ACC112 (cell line): ENCODE data around the gene LMF2.

Experiments used
- H2AFZ ChIP-seq: fragments of 200-600 bp; sonication (generic); one replicate; pipeline ENCODE4 v1.6.0; 2017; ENCODE audit warnings: antibody characterized with exemption, low read length; ENCODE audit not compliant: unreplicated experiment
- H3K27ac ChIP-seq: fragments of 200-600 bp; sonication (generic); 2 replicates; pipeline ENCODE4 v1.5.1; 2014; ENCODE audit warnings: low read depth, mild to moderate bottlenecking, antibody characterized with exemption, low read length, moderate library complexity
- H3K27me3 ChIP-seq: fragments of 200-600 bp; sonication (generic); 2 replicates; pipeline ENCODE4 v1.6.1; 2014; ENCODE audit warnings: mild to moderate bottlenecking, antibody characterized with exemption, low read length, moderate library complexity, mixed read lengths; ENCODE audit not compliant: insufficient read depth
- H3K36me3 ChIP-seq: fragments of 200-600 bp; sonication (generic); 2 replicates; pipeline ENCODE4 v1.6.1; 2016; ENCODE audit warnings: mild to moderate bottlenecking, antibody characterized with exemption, low read length, moderate library complexity, mixed read lengths; ENCODE audit not compliant: insufficient read depth
- H3K4me1 ChIP-seq: fragments of 200-600 bp; sonication (generic); one replicate; pipeline ENCODE4 v1.6.1; 2016; ENCODE audit warnings: low read length, mixed read lengths; ENCODE audit not compliant: insufficient read depth, unreplicated experiment, control insufficient read depth
- H3K4me3 ChIP-seq: fragments of 200-600 bp; sonication (generic); 2 replicates; pipeline ENCODE4 v1.5.1; 2014; ENCODE audit warnings: mild to moderate bottlenecking, low read depth, low read length
- H3K79me2 ChIP-seq: fragments of 200-600 bp; sonication (generic); one replicate; pipeline ENCODE4 v1.6.0; 2016; ENCODE audit warnings: low read length; ENCODE audit not compliant: control insufficient read depth, unreplicated experiment, insufficient read depth

LMF2 gene

DNA sequence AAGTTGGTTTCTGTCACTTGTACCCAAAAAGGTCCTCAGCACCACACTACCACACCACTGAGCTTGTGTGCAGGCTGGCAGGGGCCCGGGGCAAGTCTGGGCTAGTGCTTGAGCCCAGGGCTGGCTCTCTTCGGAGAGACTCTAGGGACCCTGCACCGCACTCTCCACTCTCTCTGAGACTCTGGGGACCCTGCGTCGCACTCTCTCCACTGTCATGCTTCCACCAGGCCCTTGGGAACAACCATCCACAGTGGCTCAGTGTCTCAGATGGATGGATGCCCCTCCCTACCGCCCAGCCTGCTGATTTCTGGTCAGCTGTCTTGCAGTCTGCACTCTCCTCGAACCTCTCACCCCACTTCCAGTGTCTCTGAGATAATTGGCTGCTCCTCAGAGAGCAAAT lies 30.6 kb downstream of the LMF2 start:
- H3K79me2 ChIP-seq: peaks cover 24% of the 10 kb centered on the region
- H3K4me1 ChIP-seq: peaks cover 10% of the 10 kb centered on the region
- no peak overlapping the region for H3K4me3 ChIP-seq
- H3K27me3 ChIP-seq: peaks cover 3% of the 10 kb centered on the region
- H3K36me3 ChIP-seq: no peaks in the 10 kb centered on the region
- no peak overlapping the region for H3K27ac ChIP-seq
- H2AFZ ChIP-seq: no peak overlapping the region

DNA sequence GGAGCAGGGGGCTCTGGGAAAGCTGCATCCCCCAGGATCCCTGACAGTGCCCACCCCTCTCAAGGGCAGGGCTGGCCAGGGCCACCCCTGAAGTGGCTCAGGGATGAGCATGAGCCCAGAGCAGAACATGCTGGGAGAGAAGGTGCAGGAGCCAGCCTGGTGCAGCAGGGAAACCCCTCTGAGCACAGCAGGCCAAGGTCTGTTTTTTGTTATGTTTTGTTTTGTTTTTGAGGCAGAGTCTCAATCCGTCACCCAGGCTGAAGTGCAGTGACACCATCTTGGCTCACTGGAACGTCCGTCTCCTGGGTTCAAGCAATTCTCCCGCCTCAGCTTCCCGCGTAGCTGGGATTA lies 31.9 kb downstream of the LMF2 start:
- H2AFZ ChIP-seq: no peak overlapping the region
- H3K79me2 ChIP-seq: peaks cover 36% of the 10 kb centered on the region
- H3K27me3 ChIP-seq: no peaks in the 10 kb centered on the region
- 0 out of 2 replicates have a peak overlapping the region, but pooled peaks have one; percentile 76 for H3K4me3 ChIP-seq
- no peak overlapping the region for H3K27ac ChIP-seq
- H3K36me3 ChIP-seq: no peaks in the 10 kb centered on the region
- peaks cover 11% of the 10 kb centered on the region for H3K4me1 ChIP-seq

DNA sequence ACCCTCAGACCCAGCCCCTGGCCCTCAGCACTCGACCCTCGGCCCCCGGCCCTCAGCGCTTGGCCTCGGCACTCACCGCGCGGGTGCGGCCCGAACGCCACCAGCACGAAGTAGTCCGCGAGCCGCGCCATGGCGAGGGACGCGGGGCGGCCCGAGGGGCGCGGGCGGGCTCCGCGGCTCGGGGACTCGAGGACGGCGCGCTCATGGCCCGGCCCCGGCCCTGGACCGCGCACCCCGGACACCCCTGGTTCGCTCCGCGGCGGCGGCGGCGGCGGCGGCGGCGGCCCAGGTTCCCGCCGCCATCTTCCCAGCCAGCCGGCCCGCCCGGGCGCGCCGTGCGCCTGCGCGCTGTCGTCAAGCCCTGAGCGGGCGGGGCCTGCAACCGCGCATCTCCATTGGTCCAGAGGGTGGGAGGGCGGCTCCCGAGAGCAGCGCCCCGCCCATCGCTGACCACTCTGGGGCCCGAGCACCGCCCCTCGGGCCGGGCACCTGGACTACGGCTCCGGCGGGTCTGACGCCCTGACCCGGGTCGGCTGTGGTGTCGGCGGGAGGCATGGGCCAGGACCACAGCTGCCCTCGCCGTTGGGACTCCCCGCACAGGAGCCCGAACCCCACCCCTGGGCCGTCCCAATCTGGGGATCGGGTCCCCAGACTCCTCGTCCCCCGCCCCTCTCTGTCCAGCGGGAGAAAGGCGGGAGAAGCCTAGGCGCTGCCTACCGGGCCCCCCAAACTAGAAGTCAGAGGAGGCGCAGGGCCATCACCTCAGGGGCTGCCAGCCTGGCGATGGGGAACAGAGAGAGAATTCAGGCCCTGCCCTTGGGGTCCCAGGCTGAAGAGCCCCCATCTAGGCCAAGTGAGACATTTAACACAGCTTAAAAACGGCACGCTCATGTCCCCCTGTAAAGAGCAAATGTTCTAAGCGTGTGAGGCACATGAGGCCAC lies 32.5 kb downstream of the LMF2 start, which contains the start of gene SBF1:
SBF1 (minus strand) TSS at position 326 of the 942 bp plus-strand sequence; CDS start at position 131, 195 bp downstream.
- Histone ChIP-seq H3K79me2 (peaks cover 41% of the 10 kb centered on the region), H3K4me3 (peak within 1 kb of the TSS; percentile 92), H2AFZ (peak within 1 kb of the TSS; percentile 81), H3K36me3 (no peaks in the 10 kb centered on the region), H3K4me1 (peaks cover 17% of the 10 kb centered on the region), H3K27me3 (no peaks in the 10 kb centered on the region), H3K27ac (no peak within 1 kb of the TSS)

DNA sequence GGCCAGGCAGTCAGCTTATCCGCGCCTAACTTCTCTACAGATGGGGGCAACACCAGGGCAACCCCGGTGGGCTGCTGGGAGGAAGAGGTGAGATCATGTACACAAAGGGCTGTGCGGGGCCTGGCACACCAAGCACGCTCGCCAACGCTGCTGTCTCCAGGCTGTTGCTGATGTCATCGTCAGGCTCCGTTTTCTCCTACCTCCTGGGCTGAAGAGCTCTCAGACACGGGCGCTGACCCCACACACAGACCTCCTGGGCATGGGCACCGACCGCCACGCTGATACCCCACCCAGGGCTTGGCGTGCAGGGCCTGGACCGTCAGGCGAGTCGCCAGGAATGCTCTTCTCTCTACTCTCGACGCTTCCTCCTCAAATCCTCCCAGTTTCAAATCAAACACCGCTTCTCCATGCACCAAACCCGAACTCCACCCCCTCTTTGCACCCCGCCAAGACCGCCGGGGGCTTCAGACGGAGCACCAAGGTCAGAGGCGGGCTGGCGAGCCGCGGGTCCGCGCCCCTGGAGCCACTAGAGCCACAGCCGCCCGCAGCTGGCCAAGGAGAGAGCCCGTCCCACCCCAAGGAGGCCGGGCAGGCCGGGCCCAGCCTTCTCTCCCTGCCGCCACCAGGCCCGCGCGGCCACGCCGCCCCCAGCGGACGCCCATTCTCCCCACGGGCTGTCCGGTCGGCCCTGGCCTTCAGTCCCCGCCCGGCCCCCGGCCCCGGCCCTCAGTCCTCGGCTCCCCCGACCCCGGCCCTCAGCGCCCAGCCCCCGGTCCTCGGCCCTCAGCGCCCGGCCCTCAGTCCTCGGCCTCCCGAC lies 33.4 kb downstream of the LMF2 start:
- H3K36me3 ChIP-seq: no peaks in the 10 kb centered on the region
- H3K4me1 ChIP-seq: peaks cover 24% of the 10 kb centered on the region
- H3K79me2 ChIP-seq: peaks cover 43% of the 10 kb centered on the region

DNA sequence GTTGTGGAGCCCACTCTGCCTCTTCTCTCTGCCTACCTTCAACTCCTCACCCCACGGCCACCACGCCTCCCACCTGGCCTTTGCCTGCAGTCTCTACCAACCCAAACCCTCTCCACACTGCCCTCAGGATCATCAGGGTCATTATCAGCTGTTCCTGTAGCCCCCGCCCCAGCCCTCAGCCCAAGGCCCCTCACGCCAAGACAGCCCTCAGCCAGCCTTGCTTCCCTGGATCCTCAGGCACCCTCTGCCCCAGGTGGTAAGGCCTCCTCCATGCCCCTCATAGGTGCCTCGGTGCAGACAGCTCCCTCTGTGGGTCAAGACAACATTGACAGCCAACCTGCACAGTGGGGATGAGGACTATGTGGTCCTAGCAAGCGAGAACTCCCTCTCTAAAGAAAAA lies 34.4 kb downstream of the LMF2 start:
- no peaks in the 10 kb centered on the region for H3K36me3 ChIP-seq
- H3K27ac ChIP-seq: no peak overlapping the region
- no peak overlapping the region for H2AFZ ChIP-seq
- peaks cover 43% of the 10 kb centered on the region for H3K79me2 ChIP-seq
- H3K27me3 ChIP-seq: no peaks in the 10 kb centered on the region
- peak overlapping the region; percentile 92; the same call in 1 of the 2 replicates for H3K4me3 ChIP-seq
- peaks cover 24% of the 10 kb centered on the region for H3K4me1 ChIP-seq

More for the DNA sequence above, 33.4 kb downstream of the LMF2 start:
- Histone ChIP-seq H2AFZ (no peak overlapping the region), H3K27ac (no peak overlapping the region), H3K27me3 (no peaks in the 10 kb centered on the region), H3K4me3 (peak overlapping the region; percentile 92)

DNA sequence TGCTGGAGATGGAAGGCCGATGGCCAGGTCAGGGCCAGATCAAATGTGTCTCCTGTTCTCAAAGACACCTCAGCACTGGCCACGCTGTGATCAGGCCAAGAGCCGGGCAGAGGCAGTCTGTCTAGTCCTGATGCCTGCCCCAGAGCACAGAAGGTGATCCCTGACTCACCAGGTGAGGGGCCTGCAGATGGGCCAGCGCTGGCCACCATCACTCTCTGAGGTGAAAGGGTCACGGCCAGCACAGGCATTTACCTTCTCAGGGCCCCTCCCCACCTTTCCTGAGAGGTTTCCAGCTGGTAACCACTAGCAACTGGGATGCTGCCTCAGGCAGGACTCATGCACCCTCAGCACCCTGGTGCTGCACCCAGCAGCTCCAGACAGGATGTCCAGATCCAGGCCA lies 35.5 kb downstream of the LMF2 start:
- no peak overlapping the region for H3K27ac ChIP-seq
- H2AFZ ChIP-seq: no peak overlapping the region
- H3K79me2 ChIP-seq: peaks cover 43% of the 10 kb centered on the region
- H3K27me3 ChIP-seq: no peaks in the 10 kb centered on the region
- no peaks in the 10 kb centered on the region for H3K36me3 ChIP-seq
- no peak overlapping the region for H3K4me3 ChIP-seq
- H3K4me1 ChIP-seq: peaks cover 24% of the 10 kb centered on the region

DNA sequence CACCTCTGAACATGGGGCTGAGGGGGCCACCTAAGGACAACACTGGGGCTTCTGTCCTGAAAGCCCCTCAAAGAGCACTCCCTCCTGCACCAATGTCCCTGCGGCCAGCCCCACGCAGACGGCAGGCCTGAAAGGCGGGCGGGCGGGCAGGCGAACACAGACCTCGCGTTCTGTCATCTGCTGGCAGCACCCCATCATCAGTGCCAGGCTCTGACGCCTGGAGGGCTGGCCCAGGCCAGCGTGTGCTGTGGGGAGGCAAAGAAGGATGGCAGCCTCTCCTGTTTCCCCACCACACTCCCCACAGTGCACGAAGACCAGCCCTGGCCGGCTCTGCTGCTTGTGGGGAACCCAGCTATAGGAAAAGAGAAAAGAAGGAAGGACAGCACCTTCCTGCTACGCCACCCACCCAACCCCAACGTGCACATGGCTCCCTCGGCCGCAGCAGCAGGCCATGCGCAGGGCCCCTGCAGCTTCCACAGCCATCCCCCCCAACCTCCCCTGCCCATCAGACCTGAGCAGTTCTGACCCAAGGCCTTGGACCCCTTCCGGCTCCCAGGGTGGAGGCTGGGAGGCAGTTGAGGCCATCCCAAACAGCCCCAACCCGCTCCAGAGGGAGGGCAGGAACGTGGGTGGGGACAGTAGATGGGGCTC lies 36.2 kb downstream of the LMF2 start:
- no peak overlapping the region for H2AFZ ChIP-seq
- peaks cover 43% of the 10 kb centered on the region for H3K79me2 ChIP-seq
- H3K4me1 ChIP-seq: peaks cover 24% of the 10 kb centered on the region
- no peak overlapping the region for H3K4me3 ChIP-seq
- no peaks in the 10 kb centered on the region for H3K36me3 ChIP-seq
- H3K27ac ChIP-seq: no peak overlapping the region
- H3K27me3 ChIP-seq: no peaks in the 10 kb centered on the region

DNA sequence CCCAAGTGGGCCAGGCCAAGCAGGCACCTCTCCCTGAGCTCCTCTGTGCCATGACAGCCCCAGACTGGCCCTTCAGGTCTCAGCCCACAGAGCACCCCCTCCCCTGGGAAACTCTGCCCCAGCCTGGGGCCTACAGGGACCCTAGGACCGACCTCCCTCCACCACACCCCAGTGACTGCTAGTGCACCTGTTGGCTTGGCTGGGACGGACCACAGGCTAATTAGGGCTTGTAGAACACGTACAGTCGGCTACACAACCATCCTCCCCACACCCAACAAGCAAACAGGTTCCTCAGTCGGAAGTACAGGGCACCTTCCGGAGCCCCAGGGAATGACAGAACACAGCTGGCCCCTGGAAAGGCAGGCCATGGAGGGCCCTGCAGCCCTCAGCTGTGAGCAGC lies 37.0 kb downstream of the LMF2 start:
- H3K36me3 ChIP-seq: no peaks in the 10 kb centered on the region
- H3K27me3 ChIP-seq: no peaks in the 10 kb centered on the region
- no peak overlapping the region for H3K4me3 ChIP-seq
- H3K4me1 ChIP-seq: peaks cover 23% of the 10 kb centered on the region
- peaks cover 43% of the 10 kb centered on the region for H3K79me2 ChIP-seq
- no peak overlapping the region for H3K27ac ChIP-seq
- H2AFZ ChIP-seq: no peak overlapping the region

DNA sequence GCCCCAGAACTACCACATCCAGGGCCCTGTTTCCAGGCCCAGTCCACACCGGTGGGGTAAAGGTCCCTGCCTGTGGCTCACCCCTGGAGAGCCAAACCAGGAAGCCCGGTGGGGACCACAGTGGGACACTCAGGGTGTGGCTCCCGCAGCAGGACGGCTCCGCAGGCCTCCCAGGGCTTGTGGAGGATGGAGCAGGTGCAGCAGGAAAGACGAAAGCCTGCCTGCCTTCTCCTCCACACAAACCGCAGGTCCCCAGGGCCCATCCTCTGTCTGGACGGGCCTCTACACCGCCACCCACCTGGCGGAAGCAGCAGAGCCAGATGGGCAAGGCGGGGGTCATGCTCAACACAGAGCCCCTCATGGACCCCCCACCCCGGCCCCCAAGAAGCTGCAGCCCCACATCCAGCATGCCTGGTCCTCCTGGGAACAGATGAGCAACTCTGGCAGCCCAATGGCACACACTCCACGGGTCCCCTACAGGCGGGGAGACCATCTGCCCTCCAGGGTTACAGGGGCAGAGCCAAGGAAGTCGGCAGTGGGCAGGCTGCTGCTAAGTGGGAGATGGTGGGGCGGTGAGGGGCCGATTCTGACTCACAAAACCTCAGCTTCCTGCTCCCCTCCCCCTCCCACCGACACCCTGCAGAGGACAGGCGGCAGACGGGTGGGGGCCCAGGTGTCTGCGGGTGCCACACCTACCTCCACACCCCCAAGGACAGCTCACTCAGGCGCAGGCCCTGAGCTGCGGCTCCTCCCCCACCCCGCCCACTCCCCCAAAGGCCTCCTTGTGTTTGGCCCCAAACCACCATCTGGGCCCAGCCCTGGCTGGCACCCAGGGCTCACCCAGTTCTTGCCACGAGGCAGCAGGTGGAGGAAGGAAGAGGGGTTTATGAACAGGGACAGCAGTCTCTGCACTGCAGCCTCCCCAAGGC lies 37.9 kb downstream of the LMF2 start:
- Histone ChIP-seq H3K79me2 (peaks cover 43% of the 10 kb centered on the region), H3K36me3 (no peaks in the 10 kb centered on the region), H3K27me3 (no peaks in the 10 kb centered on the region), H3K4me3 (no peak overlapping the region), H3K27ac (no peak overlapping the region), H2AFZ (no peak overlapping the region), H3K4me1 (peaks cover 20% of the 10 kb centered on the region)
